NCI-H345 treated with DMSO at 0.1 percent for 48 hours (cell line): ENCODE measurements around the gene ARHGAP5.
A peak's percentile ranks its signal among the peaks of the same experiment; 100 is the strongest.

Experiments
- DNase-seq: peaks from one replicate; lab custom pipeline; 2025; ENCODE audit not compliant: unreplicated experiment; lab: John Stamatoyannopoulos, UW

The ARHGAP5 gene, protein sequence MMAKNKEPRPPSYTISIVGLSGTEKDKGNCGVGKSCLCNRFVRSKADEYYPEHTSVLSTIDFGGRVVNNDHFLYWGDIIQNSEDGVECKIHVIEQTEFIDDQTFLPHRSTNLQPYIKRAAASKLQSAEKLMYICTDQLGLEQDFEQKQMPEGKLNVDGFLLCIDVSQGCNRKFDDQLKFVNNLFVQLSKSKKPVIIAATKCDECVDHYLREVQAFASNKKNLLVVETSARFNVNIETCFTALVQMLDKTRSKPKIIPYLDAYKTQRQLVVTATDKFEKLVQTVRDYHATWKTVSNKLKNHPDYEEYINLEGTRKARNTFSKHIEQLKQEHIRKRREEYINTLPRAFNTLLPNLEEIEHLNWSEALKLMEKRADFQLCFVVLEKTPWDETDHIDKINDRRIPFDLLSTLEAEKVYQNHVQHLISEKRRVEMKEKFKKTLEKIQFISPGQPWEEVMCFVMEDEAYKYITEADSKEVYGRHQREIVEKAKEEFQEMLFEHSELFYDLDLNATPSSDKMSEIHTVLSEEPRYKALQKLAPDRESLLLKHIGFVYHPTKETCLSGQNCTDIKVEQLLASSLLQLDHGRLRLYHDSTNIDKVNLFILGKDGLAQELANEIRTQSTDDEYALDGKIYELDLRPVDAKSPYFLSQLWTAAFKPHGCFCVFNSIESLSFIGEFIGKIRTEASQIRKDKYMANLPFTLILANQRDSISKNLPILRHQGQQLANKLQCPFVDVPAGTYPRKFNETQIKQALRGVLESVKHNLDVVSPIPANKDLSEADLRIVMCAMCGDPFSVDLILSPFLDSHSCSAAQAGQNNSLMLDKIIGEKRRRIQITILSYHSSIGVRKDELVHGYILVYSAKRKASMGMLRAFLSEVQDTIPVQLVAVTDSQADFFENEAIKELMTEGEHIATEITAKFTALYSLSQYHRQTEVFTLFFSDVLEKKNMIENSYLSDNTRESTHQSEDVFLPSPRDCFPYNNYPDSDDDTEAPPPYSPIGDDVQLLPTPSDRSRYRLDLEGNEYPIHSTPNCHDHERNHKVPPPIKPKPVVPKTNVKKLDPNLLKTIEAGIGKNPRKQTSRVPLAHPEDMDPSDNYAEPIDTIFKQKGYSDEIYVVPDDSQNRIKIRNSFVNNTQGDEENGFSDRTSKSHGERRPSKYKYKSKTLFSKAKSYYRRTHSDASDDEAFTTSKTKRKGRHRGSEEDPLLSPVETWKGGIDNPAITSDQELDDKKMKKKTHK (N-terminal part only)

DNA sequence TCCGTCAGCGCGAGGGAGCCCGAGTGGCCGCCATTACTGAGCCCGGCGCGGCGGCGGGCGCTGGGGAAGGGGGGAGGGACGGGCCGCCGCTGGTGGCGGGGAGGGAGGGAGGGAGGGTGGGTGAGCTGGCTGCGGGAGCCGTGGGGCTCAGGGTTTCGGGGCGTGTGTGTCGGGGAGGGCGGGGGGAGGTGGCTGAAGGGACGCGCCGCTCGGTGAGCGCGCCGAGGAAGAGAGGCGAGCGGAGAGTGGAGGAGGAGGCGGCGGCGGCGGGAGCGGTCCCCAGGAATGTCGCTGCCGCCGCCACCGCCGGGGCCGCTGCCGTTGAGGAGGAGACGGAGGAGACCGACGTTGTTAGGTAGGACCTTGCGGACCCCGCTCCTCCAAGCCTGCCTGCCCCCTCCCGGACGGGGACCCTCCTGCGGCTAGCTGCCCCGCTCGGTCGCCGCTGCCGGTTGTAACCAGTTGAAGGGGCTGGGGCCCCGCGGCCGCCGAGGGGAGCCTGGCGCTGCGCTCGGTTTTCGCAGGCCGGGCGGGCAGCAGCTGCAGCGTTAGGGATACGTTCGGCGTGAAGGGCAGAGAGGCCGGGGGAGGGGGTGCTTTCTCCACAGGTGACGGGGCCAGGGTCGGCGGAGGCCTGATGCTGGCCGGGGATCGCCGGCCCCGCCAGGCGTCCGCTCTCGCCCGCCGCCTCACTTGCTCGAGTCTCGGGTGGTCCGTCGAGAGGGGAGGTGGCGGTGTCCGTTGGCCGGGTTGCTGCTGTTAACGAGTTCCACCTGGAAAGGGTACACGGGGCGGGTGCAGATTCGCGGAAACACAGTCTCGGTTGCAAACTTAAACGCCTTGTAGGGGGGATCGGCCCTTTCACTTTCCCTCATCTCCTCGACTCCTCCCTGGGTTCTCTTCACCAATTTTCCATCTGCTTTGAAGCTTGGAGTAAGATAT lies at the start of gene ARHGAP5:
Gene ARHGAP5, plus strand, starts transcription at position 224 of the 942 bp plus-strand sequence. CDS start 13,366 bp downstream, outside the sequence.
- no peak for DNase-seq

DNA sequence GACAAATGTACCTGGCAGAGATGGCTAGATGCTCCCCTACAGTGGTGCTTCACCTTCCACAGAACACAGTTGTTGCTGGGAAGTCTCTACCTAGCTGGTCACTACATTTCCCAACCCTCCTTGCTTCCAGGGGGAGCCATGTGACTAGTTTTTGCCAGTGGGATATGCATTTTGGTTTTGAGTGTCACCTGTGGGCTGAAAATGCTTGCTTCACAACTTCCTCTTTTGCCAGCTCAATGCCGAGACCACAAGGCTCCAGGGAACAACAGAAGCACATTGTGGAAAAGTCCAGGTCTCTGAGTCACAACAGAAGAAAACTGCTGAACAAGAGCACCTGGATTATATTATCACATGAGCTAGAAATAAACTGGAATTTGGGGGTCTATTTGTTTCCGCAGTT lies 48.5 kb upstream of the ARHGAP5 start:
- no peak for DNase-seq

DNA sequence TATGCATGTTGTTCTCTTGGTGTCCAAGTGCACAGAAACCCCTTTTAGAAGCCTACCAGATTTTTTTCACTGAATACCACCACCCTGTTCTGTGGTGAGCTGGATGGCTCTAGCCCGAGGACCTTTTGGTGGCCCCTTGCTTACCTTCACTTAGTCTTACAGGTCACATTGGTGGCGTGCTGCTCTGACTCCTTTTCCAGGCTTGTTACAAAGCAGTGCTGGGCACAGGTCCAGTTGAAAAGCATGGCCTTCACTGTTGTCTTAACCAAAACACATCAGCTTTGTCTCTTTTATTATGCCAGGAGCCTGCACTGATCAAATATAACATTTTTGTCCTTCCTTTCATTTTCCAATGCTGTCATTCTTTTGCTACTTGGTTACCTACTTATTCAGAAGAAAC lies 43.6 kb upstream of the ARHGAP5 start:
- no peak for DNase-seq

DNA sequence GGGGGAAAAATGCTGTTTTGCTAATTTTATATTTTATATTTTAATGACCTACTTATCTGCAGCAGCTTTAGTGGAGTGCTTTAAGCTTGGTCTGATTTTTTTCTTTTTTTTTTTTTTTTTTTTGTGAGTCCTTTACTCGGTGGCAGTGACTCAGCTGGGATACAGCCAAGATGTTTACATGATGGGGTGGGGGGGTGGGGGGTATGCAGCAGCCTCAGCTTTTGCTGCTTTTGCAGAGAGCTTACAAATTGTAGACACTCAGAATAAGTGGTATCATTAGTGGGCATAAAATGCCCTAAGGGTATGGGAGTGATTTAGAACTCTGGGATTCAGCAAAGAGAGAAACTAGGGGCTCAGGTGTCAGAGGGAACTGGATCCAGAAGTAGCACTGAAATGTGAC lies 38.2 kb upstream of the ARHGAP5 start:
- DNase-seq, result peak; percentile 46

DNA sequence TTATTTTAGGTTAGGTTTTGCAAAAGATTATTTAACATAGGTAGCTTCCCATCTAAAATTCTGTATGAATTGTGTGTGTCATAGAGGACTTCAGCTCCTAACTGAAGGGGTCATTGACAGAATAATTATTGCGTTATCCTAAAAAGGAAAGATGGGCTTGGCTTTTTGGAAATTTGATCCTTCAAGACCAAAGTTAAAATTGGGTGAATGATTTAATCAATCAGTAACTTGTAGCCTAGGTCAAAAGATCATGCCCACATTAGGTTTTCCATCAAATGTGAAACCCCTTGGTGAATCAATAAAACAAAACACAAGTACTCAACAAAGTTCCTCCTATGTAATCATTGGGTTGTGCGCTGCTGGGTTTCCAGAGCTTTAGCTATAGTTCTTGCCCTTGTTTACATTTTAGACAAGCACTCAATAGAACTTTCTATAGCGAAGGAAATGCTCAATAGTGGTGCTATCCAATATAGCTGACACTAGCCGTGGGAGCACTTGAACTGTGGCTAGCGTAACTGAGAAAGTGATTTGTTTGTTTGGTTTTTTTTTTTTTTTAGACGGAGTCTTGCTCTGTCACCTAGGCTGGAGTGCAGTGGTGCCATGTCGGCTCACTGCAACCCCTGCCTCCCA lies 37.6 kb upstream of the ARHGAP5 start:
- DNase-seq, result peak; percentile 5

DNA sequence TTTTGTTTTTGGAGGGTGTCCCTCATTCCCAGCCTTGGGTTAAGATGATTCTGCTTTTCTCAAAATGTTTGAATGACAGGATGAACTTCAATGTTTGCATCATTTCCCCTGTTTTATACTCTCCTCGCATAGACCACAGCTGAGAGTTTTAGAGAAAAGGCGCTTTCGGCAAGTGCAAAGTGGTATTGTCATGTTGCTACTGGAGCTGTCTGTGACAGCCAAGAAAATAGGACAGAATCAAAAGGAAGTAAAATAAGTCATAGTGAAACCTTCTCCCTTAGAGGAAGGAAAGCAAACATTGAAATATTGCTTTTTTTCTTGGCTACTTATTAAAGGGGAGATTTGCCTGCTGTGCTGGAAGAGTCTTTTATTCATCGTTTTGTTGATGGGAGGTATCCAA lies 33.5 kb upstream of the ARHGAP5 start:
- no peak for DNase-seq

DNA sequence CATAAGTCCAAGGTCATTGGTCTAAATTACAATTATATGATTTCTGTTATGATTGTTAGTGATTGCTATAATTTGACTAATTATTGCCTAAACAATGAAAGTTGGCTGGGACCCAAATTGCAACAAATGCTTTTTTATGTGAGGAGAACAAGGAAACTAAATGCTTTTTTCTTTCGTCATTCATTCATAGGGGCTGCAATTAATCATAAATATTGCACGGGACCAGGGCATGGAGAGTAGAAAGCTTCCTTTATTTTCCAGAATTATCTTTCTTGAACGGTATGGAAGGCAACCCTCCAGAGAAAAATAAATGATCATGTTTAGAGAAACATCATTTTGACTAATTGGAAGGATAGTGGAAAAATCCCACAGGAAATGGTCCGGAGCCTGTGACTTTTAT lies 32.6 kb upstream of the ARHGAP5 start:
- no peak for DNase-seq

DNA sequence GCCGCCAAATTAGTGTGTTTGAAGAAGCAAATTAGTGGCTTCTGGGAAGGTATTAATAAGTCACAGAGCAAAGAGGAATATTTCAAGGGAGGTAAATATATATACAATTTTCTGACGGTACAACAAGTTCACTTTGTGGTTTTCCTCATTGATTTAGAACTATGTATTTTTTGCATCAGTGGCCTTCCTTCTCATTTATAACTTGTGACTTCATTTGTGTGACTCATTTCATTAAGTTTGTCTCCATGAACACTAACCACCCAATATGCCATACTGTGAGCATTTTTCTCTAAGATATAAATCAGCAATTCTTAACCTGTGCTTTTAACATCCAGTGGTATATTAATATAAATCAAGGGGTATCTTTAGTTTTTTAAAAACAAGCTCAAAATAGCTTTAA lies 29.3 kb upstream of the ARHGAP5 start:
- no peak for DNase-seq

DNA sequence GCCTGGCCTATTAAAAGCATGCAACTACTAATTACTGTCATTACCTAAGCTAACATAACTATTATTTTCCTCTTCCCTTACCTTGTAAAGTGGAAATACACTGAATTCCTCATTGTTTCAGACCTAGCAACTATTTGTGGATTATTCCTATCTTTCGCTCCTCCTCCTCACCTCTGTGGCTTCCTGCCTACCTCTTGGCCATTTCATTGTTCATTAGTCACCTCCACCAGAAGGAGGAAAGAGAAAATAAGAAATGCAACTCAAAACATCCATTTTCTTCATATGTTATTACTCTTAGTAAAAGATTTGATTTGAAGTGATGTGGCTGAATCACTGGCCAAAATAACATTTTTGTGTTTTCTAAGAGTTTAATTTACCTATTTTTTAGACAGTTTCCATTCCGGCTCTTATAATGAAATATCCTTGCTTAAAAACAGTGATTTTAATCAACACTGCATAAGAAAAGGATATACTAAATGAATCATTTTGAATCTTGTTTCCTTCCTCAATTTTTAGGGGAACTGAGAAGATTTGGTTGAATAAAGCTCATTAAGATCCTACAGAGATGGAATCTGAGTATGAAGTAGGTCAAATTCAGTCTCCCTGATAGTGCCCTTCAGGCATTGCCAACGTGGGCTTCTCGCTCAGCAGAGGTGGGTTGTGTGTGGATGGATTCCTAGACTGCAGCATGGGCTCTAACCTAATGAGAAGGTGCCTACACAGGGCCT lies 27.6 kb upstream of the ARHGAP5 start:
- DNase-seq, result no peak

DNA sequence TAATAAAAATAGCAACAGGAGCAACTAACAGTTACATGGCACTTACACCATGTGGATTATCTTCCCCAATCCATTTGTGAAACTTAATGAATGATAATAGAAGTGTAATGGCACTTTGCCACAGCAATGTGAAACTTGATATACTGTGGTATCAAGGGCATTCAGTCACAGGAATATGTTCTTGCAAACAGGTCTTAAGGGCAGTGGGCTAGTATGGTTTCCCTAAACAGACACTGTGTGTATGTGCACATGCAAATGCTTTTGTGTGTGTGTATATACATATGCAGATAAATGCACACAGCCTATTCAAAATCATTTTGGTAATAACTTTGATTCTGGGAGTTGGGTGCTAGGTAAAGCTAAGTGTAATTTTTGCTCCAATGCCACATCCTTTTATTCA lies 26.2 kb upstream of the ARHGAP5 start:
- no peak for DNase-seq

DNA sequence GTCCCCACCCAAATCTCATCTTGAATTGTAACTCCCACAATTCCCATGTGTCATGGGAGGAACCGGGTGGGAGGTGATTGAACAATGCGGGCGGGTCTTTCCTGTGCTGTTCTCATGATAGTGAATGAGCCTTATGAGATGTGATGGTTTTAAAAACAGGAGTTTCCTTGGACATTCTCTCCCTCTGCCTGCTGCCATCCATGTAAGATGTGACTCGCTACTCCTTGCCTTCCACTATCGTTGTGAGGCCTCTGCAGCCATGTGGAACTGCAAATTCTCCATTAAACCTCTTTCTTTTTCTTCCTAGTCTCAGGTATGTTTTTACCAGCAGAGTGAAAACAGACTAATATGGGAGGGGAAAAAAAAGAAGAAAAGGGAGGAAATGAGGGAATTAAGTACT lies 22.6 kb upstream of the ARHGAP5 start:
- no peak for DNase-seq

DNA sequence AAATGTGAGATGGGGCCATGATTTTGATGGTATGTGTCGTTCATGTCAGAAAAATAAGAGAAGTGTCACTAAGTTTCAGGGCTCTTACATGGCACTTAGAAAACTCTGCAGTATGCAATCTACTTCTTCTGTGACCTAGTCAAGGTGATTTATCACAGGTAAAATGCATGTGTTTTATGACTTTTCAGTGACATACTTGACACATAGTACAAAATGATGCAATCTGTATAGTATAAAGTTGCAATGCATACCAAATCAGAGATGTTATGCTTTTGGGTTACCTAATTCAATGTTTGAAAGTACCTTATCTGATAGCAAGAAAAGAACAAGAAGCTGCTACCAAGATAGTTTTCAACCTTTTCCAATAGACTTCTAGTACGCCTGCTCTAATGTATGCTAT lies 21.9 kb upstream of the ARHGAP5 start:
- no peak for DNase-seq

DNA sequence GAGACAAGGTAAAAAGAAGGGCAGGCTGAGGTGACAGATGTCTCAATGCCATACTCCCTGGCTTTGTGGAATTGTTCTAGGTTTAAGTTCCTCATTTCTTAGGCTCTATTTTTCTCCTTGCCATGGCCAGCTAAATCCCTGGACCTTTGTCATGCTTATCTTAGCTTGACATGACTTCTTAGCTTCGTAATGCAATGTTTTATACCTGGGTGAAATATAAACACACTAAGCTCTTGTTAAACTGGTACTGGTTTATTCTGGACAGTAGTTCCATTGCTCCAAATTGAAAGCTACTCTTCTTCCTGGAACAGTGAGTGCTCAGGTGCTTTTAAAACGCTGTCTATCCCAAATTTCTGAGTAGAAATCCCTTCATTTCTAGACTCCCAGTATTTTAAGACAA lies 17.4 kb upstream of the ARHGAP5 start:
- no peak for DNase-seq

DNA sequence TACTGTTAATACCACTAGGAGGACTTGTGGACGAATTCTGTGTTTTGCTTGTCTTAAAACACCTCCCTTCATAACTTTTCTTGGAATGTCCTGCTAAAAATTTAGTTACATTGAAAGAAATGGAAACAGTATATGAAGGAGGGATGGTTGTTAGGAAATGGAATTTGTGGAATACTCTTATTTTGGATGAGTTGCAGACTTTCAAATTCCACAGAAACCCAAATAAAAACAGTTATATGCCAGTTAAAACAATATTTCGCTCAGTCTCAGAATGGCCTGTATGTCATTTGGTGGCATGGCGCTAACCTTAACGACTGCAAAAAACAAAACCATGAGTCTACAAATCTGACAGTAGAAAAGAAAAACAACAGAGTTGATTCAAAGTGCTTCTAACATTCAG lies 12.2 kb upstream of the ARHGAP5 start:
- no peak for DNase-seq

DNA sequence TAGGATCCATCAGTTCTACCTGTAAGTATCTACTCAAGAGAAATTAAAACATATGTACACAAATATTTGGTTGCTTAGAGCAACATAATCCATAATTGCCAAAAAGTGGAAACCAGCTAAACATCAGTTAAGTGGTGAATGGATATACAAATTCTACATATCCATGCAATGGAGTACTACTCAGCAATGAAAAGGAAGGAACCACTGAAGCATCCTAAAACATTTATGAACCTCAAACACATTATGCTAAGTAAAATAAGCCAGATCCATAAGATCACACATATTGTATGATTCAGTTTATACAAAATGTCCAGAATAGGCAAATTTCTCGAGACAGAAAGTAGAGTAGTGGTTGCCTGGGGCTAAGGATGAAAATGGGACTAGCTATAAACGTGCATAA lies 8.4 kb upstream of the ARHGAP5 start:
- DNase-seq, result no peak

DNA sequence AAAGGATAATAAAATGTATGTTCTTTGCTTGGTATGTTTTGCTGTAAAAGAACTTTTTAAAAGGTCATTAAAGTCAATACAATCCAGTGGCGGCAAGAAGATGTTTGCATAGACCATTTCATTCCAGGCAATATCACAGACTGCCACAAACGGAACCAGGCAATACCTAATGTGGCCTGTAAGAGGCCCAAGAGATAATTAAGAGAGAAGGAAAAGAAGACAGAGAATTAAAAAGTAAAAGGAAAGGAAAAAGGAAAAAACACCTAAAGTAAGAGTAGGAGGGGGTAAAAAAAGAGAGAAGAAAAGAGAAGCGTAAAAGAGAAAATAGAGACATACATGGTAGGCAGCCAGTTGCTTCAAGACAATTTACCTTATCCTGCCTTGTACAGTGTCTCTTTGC lies 6.8 kb upstream of the ARHGAP5 start:
- DNase-seq, result no peak

DNA sequence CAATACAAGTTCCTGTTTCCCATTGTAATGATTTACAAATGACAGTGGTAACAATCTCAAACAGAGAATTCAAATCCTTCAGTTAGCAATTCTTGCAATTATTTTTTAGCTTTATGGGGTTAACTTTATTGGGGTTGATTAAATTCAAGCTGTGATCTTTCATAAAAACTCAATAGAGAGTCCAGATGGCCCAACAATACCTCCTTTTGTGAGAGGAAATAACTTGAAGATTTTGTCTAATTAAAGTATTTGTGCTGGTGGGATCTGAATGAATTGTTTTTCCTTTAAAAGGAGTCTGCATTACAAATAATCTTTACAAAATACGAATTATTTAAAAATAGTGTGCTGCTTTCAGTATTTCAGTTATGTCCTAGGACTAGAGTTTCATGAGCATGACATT lies 4.4 kb upstream of the ARHGAP5 start:
- DNase-seq, result no peak

DNA sequence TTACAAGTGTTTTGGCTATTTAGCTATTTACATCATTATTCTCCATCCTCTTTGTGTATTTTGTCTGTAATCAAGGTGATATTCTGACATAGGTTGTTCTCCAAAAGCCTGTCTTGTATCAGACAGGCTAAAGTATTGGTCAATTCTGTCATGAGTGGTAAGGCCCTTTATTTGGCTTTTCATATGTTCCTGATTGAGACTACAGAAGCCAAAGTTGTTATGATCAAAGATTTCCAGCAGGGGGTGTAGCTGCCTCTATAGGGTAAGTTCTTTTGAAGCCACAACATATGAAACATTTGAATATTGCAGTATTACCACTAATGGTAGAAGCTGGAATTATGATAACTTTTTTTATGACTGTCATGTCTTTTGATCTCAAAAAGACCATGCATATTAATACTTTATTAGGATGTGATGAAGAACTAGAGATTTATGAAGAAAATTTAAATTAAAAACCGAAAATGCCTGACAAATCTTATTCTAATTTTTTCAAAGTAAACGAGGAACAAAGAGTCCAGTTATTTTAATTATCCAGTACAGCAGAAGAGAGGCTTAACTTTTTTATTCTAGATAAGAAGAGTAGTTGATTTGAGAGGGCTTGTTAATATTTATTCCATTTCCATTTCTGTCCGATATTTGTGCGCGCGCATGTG lies 3.4 kb upstream of the ARHGAP5 start:
- DNase-seq, result peak; percentile 76
